Forelimb muscle (tissue), 1 donor: ENCODE measurements around the gene RAB6D. TPM values are rescaled to one million over a fixed set of nuclear protein-coding genes. Genes with fewer than 3 reads are reported as not detected.
A peak's percentile ranks its signal among the peaks of the same experiment; 100 is the strongest.
"Not testable (repeated sequence)": the region's sequence is repeated elsewhere in the genome, so short reads cannot be mapped to it uniquely, and the experiment has no call there.

Experiments used
- DNase-seq: peaks from one replicate; pipeline ENCODE4 v3.0.0-alpha.2; 2013; ENCODE audit warnings: low read depth
- polyA plus RNA-seq: library from polyadenylated mRNA; unstranded; fragments of 120-200 nt; gene quantifications from one replicate; pipeline ENCODE4 v1.2.1, GENCODE V29; 2013; ENCODE audit not compliant: insufficient read length

Gene RAB6D
- 1.2 TPM for polyA plus RNA-seq

GRCh38 chr2:131363703-131364186 is at the start of gene RAB6D:
TSS of gene RAB6D (minus strand) at chr2:131364168. CDS start at chr2:131363720, 448 bp downstream.
- not testable (repeated sequence) for DNase-seq

GRCh38 chr2:131413148-131413747 is 49.3 kb upstream of the RAB6D start:
- peak; percentile 36 for DNase-seq

GRCh38 chr2:131410173-131410572 is 46.2 kb upstream of the RAB6D start:
- no peak for DNase-seq

- DNase-seq = no peak
Measured at GRCh38 chr2:131408778-131409177, 44.8 kb upstream of the RAB6D start.

GRCh38 chr2:131408207-131408606 is 44.2 kb upstream of the RAB6D start:
- no peak for DNase-seq

GRCh38 chr2:131404753-131405152 is 40.8 kb upstream of the RAB6D start:
- DNase-seq = no peak

- DNase-seq = no peak
Measured at GRCh38 chr2:131402320-131403039, 38.5 kb upstream of the RAB6D start.

- DNase-seq = no peak
Measured at GRCh38 chr2:131400849-131401248, 36.9 kb upstream of the RAB6D start.

- DNase-seq = not testable (repeated sequence)
Measured at GRCh38 chr2:131400441-131400840, 36.5 kb upstream of the RAB6D start.

- not testable (repeated sequence) for DNase-seq
Measured at GRCh38 chr2:131396209-131396608, 32.2 kb upstream of the RAB6D start.

GRCh38 chr2:131395024-131395645 is 31.2 kb upstream of the RAB6D start:
- not testable (repeated sequence) for DNase-seq

- no peak for DNase-seq
Measured at GRCh38 chr2:131394147-131394931, 30.4 kb upstream of the RAB6D start.

GRCh38 chr2:131391953-131392352 is 28.0 kb upstream of the RAB6D start:
- not testable (repeated sequence) for DNase-seq

GRCh38 chr2:131391471-131391870 is 27.5 kb upstream of the RAB6D start:
- not testable (repeated sequence) for DNase-seq

- DNase-seq = not testable (repeated sequence)
Measured at GRCh38 chr2:131390495-131391130, 26.6 kb upstream of the RAB6D start.

GRCh38 chr2:131389657-131390056 is 25.7 kb upstream of the RAB6D start:
- DNase-seq = no peak

GRCh38 chr2:131388834-131389233 is 24.9 kb upstream of the RAB6D start:
- DNase-seq = not testable (repeated sequence)

GRCh38 chr2:131373111-131373510 is 9.1 kb upstream of the RAB6D start:
- DNase-seq = not testable (repeated sequence)

GRCh38 chr2:131369954-131370353 is 6.0 kb upstream of the RAB6D start:
- DNase-seq = no peak

- DNase-seq = not testable (repeated sequence)
Measured at GRCh38 chr2:131368493-131369066, 4.6 kb upstream of the RAB6D start.

- no peak for DNase-seq
Measured at GRCh38 chr2:131367352-131367751, 3.4 kb upstream of the RAB6D start.
